Measurements from ENCODE around the gene ARAF.

The ARAF gene

GRCh38 chrX:47585273-47585672 lies 24.3 kb downstream of the ARAF start:
- Mint-ChIP-seq H3K9me3 (peaks cover 13% of the 10 kb centered on the region), H3K27me3 (ENCODE audit: low read depth) (no peaks in the 10 kb centered on the region), H3K36me3 (ENCODE audit: low read depth) (no peaks in the 10 kb centered on the region), H3K4me3 (no peak overlapping the region), H3K4me1 (peaks cover 22% of the 10 kb centered on the region), H3K27ac (no peak overlapping the region)
- TF ChIP-seq CTCF (IDR thresholded peaks at IDR 0.05; ENCODE audit: unreplicated experiment in 3 of 3): no peak

GRCh38 chrX:47586043-47586787 lies 25.2 kb downstream of the ARAF start:
- Mint-ChIP-seq H3K36me3 (ENCODE audit: low read depth) (no peaks in the 10 kb centered on the region), H3K27ac (peak overlapping the region in 1 of 3 experiments; percentile 44), H3K4me1 (peaks cover 22% of the 10 kb centered on the region), H3K27me3 (ENCODE audit: low read depth) (no peaks in the 10 kb centered on the region), H3K9me3 (peaks cover 13% of the 10 kb centered on the region), H3K4me3 (peak overlapping the region in 2 of 3 experiments; percentile 24 to 36)
- no peak for TF ChIP-seq CTCF (IDR thresholded peaks at IDR 0.05; ENCODE audit: unreplicated experiment in 3 of 3)

GRCh38 chrX:47587091-47587891 lies 26.3 kb downstream of the ARAF start:
- Mint-ChIP-seq H3K9me3 (peaks cover 13% of the 10 kb centered on the region), H3K27me3 (ENCODE audit: low read depth) (no peaks in the 10 kb centered on the region), H3K4me3 (no peak overlapping the region), H3K4me1 (peaks cover 17% of the 10 kb centered on the region), H3K36me3 (ENCODE audit: low read depth) (no peaks in the 10 kb centered on the region), H3K27ac (no peak overlapping the region)
- TF ChIP-seq CTCF (IDR thresholded peaks at IDR 0.05; ENCODE audit: unreplicated experiment in 3 of 3): no peak

- peaks cover 13% of the 10 kb centered on the region for H3K9me3 Mint-ChIP-seq
These were observed 27.1 kb downstream of the ARAF start for GRCh38 chrX:47587906-47588735.

GRCh38 chrX:47590984-47591383 lies 30.0 kb downstream of the ARAF start:
- H3K27ac Mint-ChIP-seq: no peak overlapping the region
- no peaks in the 10 kb centered on the region for H3K27me3 Mint-ChIP-seq (ENCODE audit: low read depth)
- peaks cover under 1% of the 10 kb centered on the region for H3K4me1 Mint-ChIP-seq
- no peak overlapping the region for H3K4me3 Mint-ChIP-seq
- H3K36me3 Mint-ChIP-seq (ENCODE audit: low read depth): no peaks in the 10 kb centered on the region
- H3K9me3 Mint-ChIP-seq: peaks cover 10% of the 10 kb centered on the region
- TF ChIP-seq CTCF (IDR thresholded peaks at IDR 0.05; ENCODE audit: unreplicated experiment in 3 of 3): no peak

More at GRCh38 chrX:47587906-47588735, 27.1 kb downstream of the ARAF start:
- H3K27ac Mint-ChIP-seq: no peak overlapping the region
- no peaks in the 10 kb centered on the region for H3K36me3 Mint-ChIP-seq (ENCODE audit: low read depth)
- no peak overlapping the region for H3K4me3 Mint-ChIP-seq
- no peak for TF ChIP-seq CTCF (IDR thresholded peaks at IDR 0.05; ENCODE audit: unreplicated experiment in 3 of 3)
- H3K27me3 Mint-ChIP-seq (ENCODE audit: low read depth): no peaks in the 10 kb centered on the region
- peaks cover 17% of the 10 kb centered on the region for H3K4me1 Mint-ChIP-seq

Data from nephron (organoid).